ENCODE data around the gene DHRS3.

The DHRS3 gene

DNA sequence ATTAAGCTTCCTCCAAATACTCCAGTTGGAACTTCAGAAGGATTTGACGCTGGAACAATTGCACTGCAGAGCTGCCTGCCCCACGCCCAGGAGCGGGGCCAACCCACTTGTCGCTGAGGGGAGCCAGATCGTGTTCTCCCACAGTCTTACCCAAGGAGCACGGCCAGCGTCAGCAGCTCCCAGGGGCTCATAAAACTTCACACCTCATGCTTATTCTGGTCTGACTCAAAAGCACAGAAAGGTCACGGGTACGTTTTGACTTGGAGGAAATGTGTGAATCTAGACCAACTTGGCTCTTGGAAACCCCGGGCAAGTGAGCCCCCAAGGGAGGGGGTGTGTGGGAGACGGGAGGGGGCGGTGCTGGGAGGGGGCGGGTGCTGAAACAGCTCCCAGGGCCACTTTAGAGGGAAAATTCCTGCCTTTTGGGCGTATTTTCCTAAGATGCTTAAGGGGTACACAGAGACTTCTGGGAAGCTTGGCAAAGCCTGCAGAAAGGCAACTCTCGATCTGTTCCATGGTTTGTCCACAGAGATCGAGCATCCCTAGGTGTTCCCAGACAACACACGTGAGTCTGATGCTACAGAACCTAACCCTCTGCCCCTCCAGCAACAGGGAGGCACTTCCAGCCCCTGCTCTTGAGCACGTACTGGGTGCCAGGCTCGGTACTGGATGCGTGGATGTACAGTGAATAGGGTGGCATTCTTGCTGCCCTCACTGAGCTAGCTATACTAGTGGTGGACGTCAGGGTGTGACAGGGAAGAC lies 98.9 kb downstream of the DHRS3 start:
- peak; percentile 29 to 52 (median 39) for DNase-seq (ENCODE audit: low read depth in 3 of 3)
